H9 (cell line): ENCODE results near the gene STK32B. TPM values are rescaled to one million over a fixed set of nuclear protein-coding genes. Genes with fewer than 3 reads are reported as not detected.

ENCODE experiments used
- DNase-seq: peaks from one replicate; pipeline ENCODE4 v3.0.0-alpha.2; 2017
- H2AFZ ChIP-seq: one replicate; pipeline ENCODE4 v1.6.1; 2013; ENCODE audit warnings: mild to moderate bottlenecking, low read length, control low read depth, moderate library complexity
- H2AK5ac ChIP-seq: 2 replicates; pipeline ENCODE4 v1.6.1; 2013; ENCODE audit warnings: low read length, control low read depth, mixed read lengths; ENCODE audit not compliant: insufficient read length
- H2BK120ac ChIP-seq: one replicate; pipeline ENCODE4 v1.6.1; 2013; ENCODE audit warnings: low read depth, mild to moderate bottlenecking, low read length, control low read depth, inconsistent platforms; ENCODE audit not compliant: poor library complexity, severe bottlenecking
- H2BK12ac ChIP-seq: 2 replicates; pipeline ENCODE4 v1.6.1; 2013; ENCODE audit warnings: low read length, control low read depth, mixed read lengths, low read depth; ENCODE audit not compliant: insufficient read length
- H2BK15ac ChIP-seq: 2 replicates; pipeline ENCODE4 v1.6.1; 2013; ENCODE audit warnings: low read depth, low read length, control low read depth
- H2BK20ac ChIP-seq: one replicate; pipeline ENCODE4 v1.6.1; 2013; ENCODE audit warnings: low read depth, mild to moderate bottlenecking, low read length, control low read depth, inconsistent platforms; ENCODE audit not compliant: poor library complexity, severe bottlenecking
- H2BK5ac ChIP-seq: 2 replicates; pipeline ENCODE4 v1.6.1; 2013; ENCODE audit warnings: low read length, control low read depth, mixed read lengths; ENCODE audit not compliant: insufficient read length
- H3K14ac ChIP-seq: 2 replicates; pipeline ENCODE4 v1.6.1; 2013; ENCODE audit warnings: low read length, control low read depth; ENCODE audit not compliant: insufficient read depth
- H3K18ac ChIP-seq: 2 replicates; pipeline ENCODE4 v1.6.1; 2013; ENCODE audit warnings: low read depth, mild to moderate bottlenecking, mixed read lengths, low read length, control low read depth; ENCODE audit not compliant: insufficient read length
- H3K23ac ChIP-seq: 2 replicates; pipeline ENCODE4 v1.6.1; 2013; ENCODE audit warnings: low read length, control low read depth, mixed read lengths, low read depth; ENCODE audit not compliant: insufficient read length
- H3K23me2 ChIP-seq: 2 replicates; pipeline ENCODE4 v1.6.1; 2013; ENCODE audit warnings: low read depth, mild to moderate bottlenecking, mixed read lengths, low read length, control low read depth; ENCODE audit not compliant: insufficient read length, poor library complexity, severe bottlenecking
- H3K27ac ChIP-seq: 2 replicates; pipeline ENCODE4 v1.5.1; 2013; ENCODE audit warnings: low read length, control low read depth, mixed read lengths, low read depth; ENCODE audit not compliant: insufficient read length
- H3K27me3 ChIP-seq: 2 replicates; pipeline ENCODE4 v1.6.1; 2013; ENCODE audit warnings: low read length, control low read depth, inconsistent platforms; ENCODE audit not compliant: insufficient read depth
- H3K4ac ChIP-seq: 2 replicates; pipeline ENCODE4 v1.6.1; 2013; ENCODE audit warnings: low read depth, mild to moderate bottlenecking, control low read depth, inconsistent platforms, low read length, moderate library complexity
- H3K4me1 ChIP-seq: 2 replicates; pipeline ENCODE4 v1.6.1; 2013; ENCODE audit warnings: low read length, control low read depth, inconsistent platforms; ENCODE audit not compliant: insufficient read depth
- H3K4me2 ChIP-seq: 2 replicates; pipeline ENCODE4 v1.6.1; 2013; ENCODE audit warnings: low read length, control low read depth, mixed read lengths; ENCODE audit not compliant: insufficient read length, insufficient read depth
- H3K56ac ChIP-seq: 2 replicates; pipeline ENCODE4 v1.6.1; 2013; ENCODE audit warnings: low read depth, mild to moderate bottlenecking, mixed read lengths, low read length, control low read depth; ENCODE audit not compliant: insufficient read length
- H3K79me1 ChIP-seq: 2 replicates; pipeline ENCODE4 v1.6.1; 2013; ENCODE audit warnings: low read depth, mild to moderate bottlenecking, moderate library complexity, low read length, control low read depth, inconsistent platforms; ENCODE audit not compliant: insufficient read depth, poor library complexity, severe bottlenecking
- H3K79me2 ChIP-seq: 2 replicates; pipeline ENCODE4 v1.6.1; 2013; ENCODE audit warnings: low read length, control low read depth, inconsistent platforms; ENCODE audit not compliant: insufficient read depth
- H3K9ac ChIP-seq: 2 replicates; pipeline ENCODE4 v1.6.1; 2013; ENCODE audit warnings: low read length, control low read depth, mixed read lengths; ENCODE audit not compliant: insufficient read length; ENCODE audit errors: extremely low read depth
- H3K9me3 ChIP-seq: one replicate; pipeline ENCODE4 v1.6.1; 2013; ENCODE audit warnings: low read depth, low read length, inconsistent platforms; ENCODE audit not compliant: control insufficient read depth
- H3T11ph ChIP-seq: one replicate; pipeline ENCODE4 v1.6.1; 2013; ENCODE audit warnings: mild to moderate bottlenecking, low read length, control low read depth, inconsistent platforms
- H4K20me1 ChIP-seq: one replicate; pipeline ENCODE4 v1.6.1; 2013; ENCODE audit not compliant: control insufficient read depth, insufficient read length, insufficient read depth
- H4K5ac ChIP-seq: 2 replicates; pipeline ENCODE4 v1.6.1; 2013; ENCODE audit warnings: low read depth, mild to moderate bottlenecking, mixed read lengths, low read length, control low read depth; ENCODE audit not compliant: insufficient read length
- H4K8ac ChIP-seq: replicated peaks from 2 replicates; pipeline ENCODE4 v1.6.1; 2013; ENCODE audit warnings: low read length, control low read depth, mixed read lengths, low read depth; ENCODE audit not compliant: insufficient read length
- H4K91ac ChIP-seq: 2 replicates; pipeline ENCODE4 v1.6.1; 2013; ENCODE audit warnings: low read depth, mild to moderate bottlenecking, moderate library complexity, mixed read lengths, low read length, control low read depth; ENCODE audit not compliant: insufficient read length
- H3K27ac Mint-ChIP-seq, 3 experiments: 2 replicates in 2 of 3; 3 replicates in 1 of 3; pipeline ENCODE4 v1.8.0; 2020 to 2021; ENCODE audit warnings: mixed read lengths in 3 of 3, mild to moderate bottlenecking in 1 of 3, moderate library complexity in 1 of 3
- H3K27me3 Mint-ChIP-seq: 2 replicates; pipeline ENCODE4 v1.8.0; 2021; ENCODE audit warnings: low read depth, mild to moderate bottlenecking, moderate library complexity, mixed read lengths
- H3K36me3 Mint-ChIP-seq, 3 experiments: 2 replicates in 2 of 3; 3 replicates in 1 of 3; pipeline ENCODE4 v1.8.0; 2020 to 2021; ENCODE audit warnings: low read depth in 3 of 3, mixed read lengths in 3 of 3; ENCODE audit not compliant: insufficient read depth in 1 of 3
- H3K4me1 Mint-ChIP-seq, 2 experiments: 2 replicates each; pipeline ENCODE4 v1.8.0; 2020; ENCODE audit warnings: mixed read lengths in 2 of 2
- H3K4me3 Mint-ChIP-seq, 2 experiments: 2 replicates in 1 of 2; 3 replicates in 1 of 2; pipeline ENCODE4 v1.8.0; 2020 to 2021; ENCODE audit warnings: mild to moderate bottlenecking in 2 of 2, mixed read lengths in 2 of 2, moderate library complexity in 1 of 2
- H3K9me3 Mint-ChIP-seq, 2 experiments: 2 replicates in 1 of 2; 3 replicates in 1 of 2; pipeline ENCODE4 v1.8.0; 2020; ENCODE audit warnings: mild to moderate bottlenecking in 2 of 2, mixed read lengths in 2 of 2, moderate library complexity in 1 of 2
- WGBS: extraction: QIAGEN DNeasy Blood & Tissue Kit; methylation state at CpG from one replicate; pipeline ENCODE4 v1.1.7; 2013; ENCODE audit warnings: missing lambda C conversion rate, low lambda C conversion rate, mixed read lengths; ENCODE audit not compliant: insufficient read length; ENCODE audit errors: extremely low coverage; 5-methylcytosine and 5-hydroxymethylcytosine counted together
- total RNA-seq: library from RNA; stranded (reverse); gene quantifications from 2 replicates; pipeline ENCODE4 v1.2.1, GENCODE V29; 2021
- TF ChIP-seq, protein P1 (sequence below): fragments of 200-600 bp; sonication (generic); conservative IDR thresholded peaks from 3 replicates; pipeline ENCODE4 v1.8.0; 2021; ENCODE audit warnings: antibody characterized with exemption, mild to moderate bottlenecking

The STK32B gene
- total RNA-seq, 1 experiment from 2014 or later = 1.0 TPM

DNA sequence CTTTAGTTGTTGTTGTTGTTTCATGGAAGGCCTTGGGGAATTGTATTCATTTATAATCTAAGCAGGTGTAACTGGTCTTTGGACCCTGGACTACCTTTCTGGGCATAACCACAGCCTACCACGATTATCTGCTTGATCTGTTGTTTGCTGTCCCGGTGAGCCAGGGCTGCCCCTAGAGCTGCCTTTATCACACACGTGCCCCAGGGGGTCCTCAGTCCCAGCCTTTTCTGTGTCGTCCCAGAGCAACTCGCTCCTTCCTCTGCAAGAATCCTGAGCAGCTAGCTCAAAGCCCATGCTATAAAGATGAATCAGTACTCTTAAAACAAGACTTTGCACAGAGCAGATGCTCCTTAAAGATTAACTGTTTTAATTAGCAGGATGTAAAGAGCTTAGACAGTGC is 383.9 kb downstream of the STK32B start:
- H3K27ac ChIP-seq = no peak overlapping the region
- no peak overlapping the region for H4K91ac ChIP-seq
- no peaks in the 10 kb centered on the region for H3K79me1 ChIP-seq
- no peak overlapping the region for H4K8ac ChIP-seq
- H3K14ac ChIP-seq = no peak overlapping the region
- H3K9ac ChIP-seq = no peak overlapping the region
- TF ChIP-seq, protein P1, sequence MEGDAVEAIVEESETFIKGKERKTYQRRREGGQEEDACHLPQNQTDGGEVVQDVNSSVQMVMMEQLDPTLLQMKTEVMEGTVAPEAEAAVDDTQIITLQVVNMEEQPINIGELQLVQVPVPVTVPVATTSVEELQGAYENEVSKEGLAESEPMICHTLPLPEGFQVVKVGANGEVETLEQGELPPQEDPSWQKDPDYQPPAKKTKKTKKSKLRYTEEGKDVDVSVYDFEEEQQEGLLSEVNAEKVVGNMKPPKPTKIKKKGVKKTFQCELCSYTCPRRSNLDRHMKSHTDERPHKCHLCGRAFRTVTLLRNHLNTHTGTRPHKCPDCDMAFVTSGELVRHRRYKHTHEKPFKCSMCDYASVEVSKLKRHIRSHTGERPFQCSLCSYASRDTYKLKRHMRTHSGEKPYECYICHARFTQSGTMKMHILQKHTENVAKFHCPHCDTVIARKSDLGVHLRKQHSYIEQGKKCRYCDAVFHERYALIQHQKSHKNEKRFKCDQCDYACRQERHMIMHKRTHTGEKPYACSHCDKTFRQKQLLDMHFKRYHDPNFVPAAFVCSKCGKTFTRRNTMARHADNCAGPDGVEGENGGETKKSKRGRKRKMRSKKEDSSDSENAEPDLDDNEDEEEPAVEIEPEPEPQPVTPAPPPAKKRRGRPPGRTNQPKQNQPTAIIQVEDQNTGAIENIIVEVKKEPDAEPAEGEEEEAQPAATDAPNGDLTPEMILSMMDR = no peak
- H2BK15ac ChIP-seq = no peak overlapping the region
- H2BK20ac ChIP-seq = no peak overlapping the region
- H4K20me1 ChIP-seq = no peaks in the 10 kb centered on the region
- H3K79me2 ChIP-seq = no peaks in the 10 kb centered on the region
- no peak overlapping the region for H2AK5ac ChIP-seq
- DNase-seq = no peak
- H3K4me1 ChIP-seq = no peaks in the 10 kb centered on the region
- H3K36me3 Mint-ChIP-seq = peaks cover 4 to 8% (median 4%) of the 10 kb centered on the region in 3 experiments; a peak in 5 of 7 replicates
- WGBS = no CpG with 5 or more reads among the region's 5 CpGs
- no peak overlapping the region for H3K4me2 ChIP-seq
- no peak overlapping the region for H3T11ph ChIP-seq
- no peak overlapping the region for H2BK12ac ChIP-seq
- no peak overlapping the region for H2BK5ac ChIP-seq
- no peak overlapping the region for H3K27ac Mint-ChIP-seq
- H2AFZ ChIP-seq = no peak overlapping the region
- H3K4me3 Mint-ChIP-seq = no peak overlapping the region
- no peaks in the 10 kb centered on the region for H3K23me2 ChIP-seq
- no peak overlapping the region for H3K18ac ChIP-seq
- H3K4ac ChIP-seq = no peak overlapping the region
- H4K5ac ChIP-seq = no peak overlapping the region
- H3K27me3 ChIP-seq = no peaks in the 10 kb centered on the region; the same call in 1 of the 2 replicates
- H3K4me1 Mint-ChIP-seq = peaks cover 3 to 4% of the 10 kb centered on the region in 2 experiments; a peak in 2 of 4 replicates
- no peak overlapping the region for H3K23ac ChIP-seq
- H2BK120ac ChIP-seq = no peak overlapping the region
- H3K9me3 Mint-ChIP-seq = peaks cover 9 to 21% of the 10 kb centered on the region in 2 experiments
- peaks cover 24% of the 10 kb centered on the region for H3K27me3 Mint-ChIP-seq
- H3K56ac ChIP-seq = no peak overlapping the region
- peaks cover 8% of the 10 kb centered on the region for H3K9me3 ChIP-seq
